Natural killer cell (primary cell): Measurements from ENCODE around the gene ARHGEF37. TPM values are rescaled to one million over a fixed set of nuclear protein-coding genes. Genes with fewer than 3 reads are reported as not detected.
"Not testable (repeated sequence)": the region's sequence is repeated elsewhere in the genome, so short reads cannot be mapped to it uniquely, and the experiment has no call there.

Source experiments
- ATAC-seq, 3 donors: fragments of 150-1000 bp in 2 of 3; fragments of 200-7000 bp in 1 of 3; cut with Tn5 transposase; 1 replicate in 1 of 3; 2 replicates in 2 of 3; pipeline ENCODE4 v1.10.0; 2021; ENCODE audit warnings: mild to moderate bottlenecking in 2 of 3, moderate library complexity in 2 of 3
- DNase-seq, 2 donors: peaks; one replicate each; pipeline versions ENCODE4 v3.0.0 to v3.0.0-alpha.2; 2013 to 2021; ENCODE audit warnings: mixed read lengths in 1 of 2
- H3K27ac ChIP-seq: one replicate; pipeline ENCODE4 v1.5.1; 2013; ENCODE audit warnings: mild to moderate bottlenecking, low read length
- H3K27me3 ChIP-seq: one replicate; pipeline ENCODE4 v1.6.1; 2013; ENCODE audit warnings: low read length; ENCODE audit not compliant: control insufficient read depth, insufficient read depth
- H3K36me3 ChIP-seq: one replicate; pipeline ENCODE4 v1.6.1; 2013; ENCODE audit warnings: low read length; ENCODE audit not compliant: control insufficient read depth, insufficient read depth
- H3K4me1 ChIP-seq: one replicate; pipeline ENCODE4 v1.6.1; 2013; ENCODE audit warnings: low read length; ENCODE audit not compliant: control insufficient read depth, insufficient read depth
- H3K4me3 ChIP-seq: one replicate; pipeline ENCODE4 v1.5.1; 2013; ENCODE audit warnings: low read length
- H3K9me3 ChIP-seq: one replicate; pipeline ENCODE4 v1.6.1; 2013; ENCODE audit warnings: low read length; ENCODE audit not compliant: control insufficient read depth, insufficient read depth
- H3K27ac Mint-ChIP-seq, 2 donors: one replicate each; pipeline ENCODE4 v1.8.0; 2022; ENCODE audit warnings: mild to moderate bottlenecking in 2 of 2, mixed read lengths in 2 of 2, moderate library complexity in 1 of 2
- H3K27me3 Mint-ChIP-seq, 2 donors: one replicate each; pipeline ENCODE4 v1.8.0; 2022; ENCODE audit warnings: low read depth in 2 of 2, mixed read lengths in 2 of 2
- H3K36me3 Mint-ChIP-seq: one replicate; pipeline ENCODE4 v1.8.0; 2022; ENCODE audit warnings: mixed read lengths
- H3K4me1 Mint-ChIP-seq, 2 donors: one replicate each; pipeline ENCODE4 v1.8.0; 2022; ENCODE audit warnings: mixed read lengths in 2 of 2
- H3K4me3 Mint-ChIP-seq: one replicate; pipeline ENCODE4 v1.8.0; 2022; ENCODE audit warnings: mild to moderate bottlenecking, moderate library complexity, mixed read lengths
- H3K9me3 Mint-ChIP-seq, 2 donors: one replicate each; pipeline ENCODE4 v1.8.0; 2022; ENCODE audit warnings: mixed read lengths in 2 of 2
- CTCF ChIP-seq: fragments of 200-600 bp; IDR thresholded peaks from one replicate; pipeline ENCODE4 v1.8.0; 2022; ENCODE audit warnings: antibody characterized with exemption
- WGBS: methylation state at CpG from one replicate; pipeline ENCODE4 v1.1.7; 2013; ENCODE audit warnings: missing lambda C conversion rate; ENCODE audit not compliant: insufficient coverage; 5-methylcytosine and 5-hydroxymethylcytosine counted together
- intact Hi-C: fragments of 100-400 bp; cut with micrococcal nuclease; formaldehyde crosslinking; loops from one replicate; pipeline ENCODE4 v1.14.2; 2022
- total RNA-seq, 4 donors: library from RNA; stranded (reverse); fragments of 120-200 nt in 1 of 4; gene quantifications; one replicate each; pipeline versions ENCODE4 v1.2.3 to v1.2.4, GENCODE V29; 2013 to 2022

ARHGEF37 gene
- total RNA-seq, 3 donors from 2014 or later (not counting 1 experiment from before 2014, with no cell fraction given): 0.61 to 2.6 TPM; not detected in 1

GRCh38 chr5:149593370-149593769 lies 12.1 kb downstream of the ARHGEF37 start:
- H3K4me1 Mint-ChIP-seq: no peaks in the 10 kb centered on the region
- Histone ChIP-seq H3K4me1 (no peaks in the 10 kb centered on the region), H3K36me3 (no peaks in the 10 kb centered on the region), H3K9me3 (no peaks in the 10 kb centered on the region), H3K27me3 (no peaks in the 10 kb centered on the region), H3K4me3 (no peak overlapping the region), H3K27ac (no peak overlapping the region)
- DNase-seq: no peak
- H3K4me3 Mint-ChIP-seq: no peak overlapping the region
- WGBS: 100% methylated on average over 2 of the region's 2 CpGs
- no peak for TF ChIP-seq CTCF
- H3K36me3 Mint-ChIP-seq: no peaks in the 10 kb centered on the region
- no peak overlapping the region for H3K27ac Mint-ChIP-seq
- H3K9me3 Mint-ChIP-seq: no peaks in the 10 kb centered on the region
- no peak for ATAC-seq
- peaks cover 10 to 13% of the 10 kb centered on the region in 2 donors for H3K27me3 Mint-ChIP-seq
- intact Hi-C loops: no loop called here

- DNase-seq (no peak), ATAC-seq (no peak)
- Histone ChIP-seq H3K27me3 (no peaks in the 10 kb centered on the region), H3K4me3 (no peak overlapping the region), H3K36me3 (no peaks in the 10 kb centered on the region), H3K9me3 (no peaks in the 10 kb centered on the region), H3K4me1 (no peaks in the 10 kb centered on the region), H3K27ac (no peak overlapping the region)
- Mint-ChIP-seq H3K9me3 (no peaks in the 10 kb centered on the region), H3K4me1 (no peaks in the 10 kb centered on the region), H3K4me3 (no peak overlapping the region), H3K36me3 (no peaks in the 10 kb centered on the region), H3K27me3 (peaks cover 10 to 13% of the 10 kb centered on the region in 2 donors), H3K27ac (no peak overlapping the region)
- 100% methylated on average over 4 of the region's 5 CpGs for WGBS
- TF ChIP-seq CTCF: no peak
- intact Hi-C loops: no loop called here
These were observed 13.1 kb downstream of the ARHGEF37 start for GRCh38 chr5:149594206-149594895.

- ATAC-seq: not testable (repeated sequence)
These were observed 13.8 kb downstream of the ARHGEF37 start for GRCh38 chr5:149595105-149595504.

GRCh38 chr5:149596712-149597111 lies 15.4 kb downstream of the ARHGEF37 start:
- H3K36me3 Mint-ChIP-seq: no peaks in the 10 kb centered on the region
- Histone ChIP-seq H3K27ac (no peak overlapping the region), H3K27me3 (no peaks in the 10 kb centered on the region), H3K4me1 (no peaks in the 10 kb centered on the region), H3K9me3 (no peaks in the 10 kb centered on the region), H3K4me3 (no peak overlapping the region), H3K36me3 (no peaks in the 10 kb centered on the region)
- TF ChIP-seq CTCF: no peak
- intact Hi-C loops: no loop called here
- DNase-seq (no peak), ATAC-seq (no peak)
- no peak overlapping the region for H3K4me3 Mint-ChIP-seq
- no peaks in the 10 kb centered on the region for H3K9me3 Mint-ChIP-seq
- H3K27me3 Mint-ChIP-seq: peaks cover 10 to 13% of the 10 kb centered on the region in 2 donors
- no peaks in the 10 kb centered on the region for H3K4me1 Mint-ChIP-seq
- 84% methylated on average over 2 of the region's 2 CpGs for WGBS
- no peak overlapping the region for H3K27ac Mint-ChIP-seq

More at GRCh38 chr5:149595105-149595504, 13.8 kb downstream of the ARHGEF37 start:
- H3K27ac ChIP-seq, H3K4me3 Mint-ChIP-seq, H3K9me3 ChIP-seq, H3K36me3 ChIP-seq, DNase-seq, H3K27ac Mint-ChIP-seq, H3K9me3 Mint-ChIP-seq, H3K4me1 ChIP-seq, H3K4me1 Mint-ChIP-seq, intact Hi-C loops, H3K27me3 ChIP-seq, H3K4me3 ChIP-seq, H3K36me3 Mint-ChIP-seq: not testable (repeated sequence)
- H3K27me3 Mint-ChIP-seq: peaks cover 10 to 13% of the 10 kb centered on the region in 2 donors
- whole genome bisulfite sequencing: 92% methylated on average over 3 of the region's 3 CpGs
